Loucy (cell line): ENCODE measurements around the gene POLR2L.

Experiments
- H2AFZ ChIP-seq: fragments of 200-600 bp; sonication (generic); 2 replicates; pipeline ENCODE4 v1.6.0; 2016; ENCODE audit warnings: antibody characterized with exemption, mild to moderate bottlenecking, low read length, moderate library complexity
- H3F3A ChIP-seq: fragments of 200-600 bp; 2 replicates; pipeline ENCODE4 v1.6.0; 2016; ENCODE audit warnings: antibody characterized with exemption, low read depth, mild to moderate bottlenecking
- H3K27me3 ChIP-seq: fragments of 200-600 bp; sonication (generic); 2 replicates; pipeline ENCODE4 v1.6.1; 2014; ENCODE audit warnings: low read length, mild to moderate bottlenecking; ENCODE audit not compliant: insufficient read depth, poor library complexity, severe bottlenecking
- H3K36me3 ChIP-seq: fragments of 200-600 bp; sonication (generic); 2 replicates; pipeline ENCODE4 v1.6.1; 2016; ENCODE audit warnings: low read length; ENCODE audit not compliant: insufficient read depth
- H3K4me1 ChIP-seq: fragments of 200-600 bp; sonication (generic); 2 replicates; pipeline ENCODE4 v1.5.1; 2014; ENCODE audit warnings: low read length, mild to moderate bottlenecking; ENCODE audit not compliant: insufficient read depth, poor library complexity, severe bottlenecking
- H3K4me2 ChIP-seq: fragments of 200-600 bp; sonication (generic); 2 replicates; pipeline ENCODE4 v1.6.0; 2014; ENCODE audit warnings: antibody characterized with exemption, low read length, low read depth, mild to moderate bottlenecking; ENCODE audit not compliant: poor library complexity, severe bottlenecking
- H3K4me3 ChIP-seq: fragments of 200-600 bp; sonication (generic); 2 replicates; pipeline ENCODE4 v1.5.1; 2014; ENCODE audit warnings: low read length, mild to moderate bottlenecking, mixed read lengths; ENCODE audit not compliant: poor library complexity, severe bottlenecking
- H3K79me2 ChIP-seq: fragments of 200-600 bp; sonication (generic); 2 replicates; pipeline ENCODE4 v1.6.1; 2014; ENCODE audit warnings: low read length; ENCODE audit not compliant: insufficient read depth
- H3K9ac ChIP-seq: fragments of 200-600 bp; sonication (generic); 2 replicates; pipeline ENCODE4 v1.6.0; 2014; ENCODE audit warnings: mild to moderate bottlenecking, low read depth, low read length, moderate library complexity; ENCODE audit not compliant: poor library complexity, severe bottlenecking
- H3K9me2 ChIP-seq: fragments of 200-600 bp; sonication (generic); replicated peaks from 2 replicates; pipeline ENCODE4 v1.6.1; 2016; ENCODE audit warnings: low read depth, low read length, mixed read lengths
- H3K9me3 ChIP-seq: fragments of 200-600 bp; sonication (generic); 2 replicates; pipeline ENCODE4 v1.6.1; 2014; ENCODE audit warnings: mild to moderate bottlenecking, antibody characterized with exemption, low read length, low read depth; ENCODE audit not compliant: insufficient read depth
- H4K20me1 ChIP-seq: fragments of 200-600 bp; sonication (generic); 2 replicates; pipeline ENCODE4 v1.6.0; 2014; ENCODE audit warnings: antibody characterized with exemption, low read length, mild to moderate bottlenecking; ENCODE audit not compliant: insufficient read depth, poor library complexity, severe bottlenecking
- CTCF ChIP-seq: fragments of 200-600 bp; sonication (generic); conservative IDR thresholded peaks from 2 replicates; pipeline ENCODE4 v1.5.1; 2014; ENCODE audit warnings: mild to moderate bottlenecking, antibody characterized with exemption, low read length
- EZH2phosphoT487 ChIP-seq: fragments of 200-600 bp; IDR thresholded peaks from 2 replicates; pipeline ENCODE4 v1.6.1; 2018; ENCODE audit warnings: antibody characterized with exemption, mild to moderate bottlenecking, moderate library complexity, borderline replicate concordance

The POLR2L gene

GRCh38 chr11:853682-854448 is 11.5 kb upstream of the POLR2L start:
- H3K79me2 ChIP-seq: no peaks in the 10 kb centered on the region
- no peak overlapping the region for H2AFZ ChIP-seq
- no peaks in the 10 kb centered on the region for H3K9me2 ChIP-seq
- H3K4me2 ChIP-seq: no peak overlapping the region
- H3K9me3 ChIP-seq: no peaks in the 10 kb centered on the region
- TF ChIP-seq CTCF (no peak), EZH2phosphoT487 (no peak)
- H3K4me1 ChIP-seq: no peaks in the 10 kb centered on the region
- H3K36me3 ChIP-seq: no peaks in the 10 kb centered on the region
- H3K27me3 ChIP-seq: no peaks in the 10 kb centered on the region
- no peak overlapping the region for H3K9ac ChIP-seq
- no peaks in the 10 kb centered on the region for H4K20me1 ChIP-seq
- no peak overlapping the region for H3K4me3 ChIP-seq
- H3F3A ChIP-seq: no peaks in the 10 kb centered on the region

- TF ChIP-seq EZH2phosphoT487: no peak
- no peak for TF ChIP-seq CTCF
- H3K4me2 ChIP-seq: no peak overlapping the region
- H4K20me1 ChIP-seq: no peaks in the 10 kb centered on the region
- no peaks in the 10 kb centered on the region for H3K4me1 ChIP-seq
- H3F3A ChIP-seq: no peaks in the 10 kb centered on the region
- no peaks in the 10 kb centered on the region for H3K9me2 ChIP-seq
- H3K79me2 ChIP-seq: no peaks in the 10 kb centered on the region
- H3K4me3 ChIP-seq: no peak overlapping the region
- H2AFZ ChIP-seq: no peak overlapping the region
- H3K9me3 ChIP-seq: no peaks in the 10 kb centered on the region
- H3K27me3 ChIP-seq: no peaks in the 10 kb centered on the region
- H3K9ac ChIP-seq: no peak overlapping the region
- H3K36me3 ChIP-seq: no peaks in the 10 kb centered on the region
Observed at GRCh38 chr11:852762-853161, 10.4 kb upstream of the POLR2L start.

GRCh38 chr11:850775-851763 is 8.7 kb upstream of the POLR2L start:
- peak; percentile 58 for TF ChIP-seq CTCF
- TF ChIP-seq EZH2phosphoT487: no peak
- H3K9me2 ChIP-seq: no peaks in the 10 kb centered on the region
- no peaks in the 10 kb centered on the region for H3K9me3 ChIP-seq
- H3K4me3 ChIP-seq: no peak overlapping the region
- no peak overlapping the region for H3K4me2 ChIP-seq
- no peak overlapping the region for H2AFZ ChIP-seq
- H3K9ac ChIP-seq: no peak overlapping the region
- no peaks in the 10 kb centered on the region for H3F3A ChIP-seq
- no peaks in the 10 kb centered on the region for H3K27me3 ChIP-seq
- H3K79me2 ChIP-seq: no peaks in the 10 kb centered on the region
- no peaks in the 10 kb centered on the region for H3K36me3 ChIP-seq
- H4K20me1 ChIP-seq: no peaks in the 10 kb centered on the region
- peaks cover 8% of the 10 kb centered on the region for H3K4me1 ChIP-seq
